HEK293 (cell line): ENCODE measurements around the gene SEMA3A.

Experiments used
- CTCF ChIA-PET: fragments of 350-600 bp; formaldehyde crosslinking; extraction: SDS; loops from one replicate; lab custom pipeline; 2021; ENCODE audit warnings: antibody characterized with exemption; lab: Yijun Ruan, JAX
- POLR2A ChIA-PET: fragments of 300-600 bp; formaldehyde crosslinking; extraction: SDS; loops from one replicate; lab custom pipeline; 2020; ENCODE audit warnings: antibody characterized with exemption, inconsistent platforms; lab: Yijun Ruan, JAX
- H3K27ac ChIP-seq: fragments of 200-500 bp; sonication (Bioruptor generic); 2 replicates; pipeline ENCODE4 v1.5.1; 2014; ENCODE audit warnings: low read depth, low read length, control low read depth, inconsistent platforms; ENCODE audit errors: extremely low read depth
- H3K36me3 ChIP-seq, 2 experiments: fragments of 200-500 bp in 1 of 2; sonication (Bioruptor generic) in 1 of 2; 1 replicate in 1 of 2; 2 replicates in 1 of 2; pipeline ENCODE4 v1.5.1; 2014 to 2017; ENCODE audit warnings: inconsistent platforms in 2 of 2, low read length in 2 of 2; ENCODE audit not compliant: control insufficient read depth in 2 of 2, insufficient read depth in 1 of 2
- H3K4me1 ChIP-seq: fragments of 200-500 bp; sonication (Bioruptor generic); 2 replicates; pipeline ENCODE4 v1.5.1; 2014; ENCODE audit warnings: mild to moderate bottlenecking, low read length, inconsistent platforms; ENCODE audit not compliant: control insufficient read depth, insufficient read depth
- H3K4me3 ChIP-seq: 2 replicates; pipeline ENCODE4 v1.5.1; 2011; ENCODE audit warnings: low read depth, mild to moderate bottlenecking, control low read depth, low read length, moderate library complexity
- H3K9me3 ChIP-seq: fragments of 200-500 bp; sonication (Bioruptor generic); 2 replicates; pipeline ENCODE4 v1.5.1; 2014; ENCODE audit warnings: low read depth, low read length, inconsistent platforms; ENCODE audit not compliant: control insufficient read depth, insufficient read depth
- HOXC10 ChIP-seq: sonication (generic); formaldehyde crosslinking; IDR thresholded peaks from 2 replicates; pipeline ENCODE4 v1.8.1; 2023; ENCODE audit warnings: mild to moderate bottlenecking, missing genetic modification reagents
- KLF8 ChIP-seq: fragments of 450-650 bp; formaldehyde crosslinking; IDR thresholded peaks from 2 replicates; pipeline ENCODE4 v1.5.1; 2016; ENCODE audit warnings: missing biosample characterization, missing genetic modification characterization
- OSR2 ChIP-seq: fragments of 450-650 bp; formaldehyde crosslinking; IDR thresholded peaks from 2 replicates; pipeline ENCODE4 v1.5.1; 2016; ENCODE audit warnings: missing biosample characterization, missing genetic modification characterization
- PRDM2 ChIP-seq: fragments of 450-650 bp; formaldehyde crosslinking; IDR thresholded peaks from 2 replicates; pipeline ENCODE4 v1.5.1; 2016; ENCODE audit warnings: missing biosample characterization, missing genetic modification characterization, borderline replicate concordance
- PRDM6 ChIP-seq: fragments of 450-650 bp; formaldehyde crosslinking; IDR thresholded peaks from 2 replicates; pipeline ENCODE4 v1.5.1; 2017; ENCODE audit warnings: missing biosample characterization, missing genetic modification characterization
- REST ChIP-seq: fragments of 450-650 bp; formaldehyde crosslinking; IDR thresholded peaks from 2 replicates; pipeline ENCODE4 v1.5.1; 2016; ENCODE audit warnings: missing biosample characterization, missing genetic modification characterization
- WT1 ChIP-seq: fragments of 450-650 bp; formaldehyde crosslinking; IDR thresholded peaks from 2 replicates; pipeline ENCODE4 v1.5.1; 2016; ENCODE audit warnings: missing biosample characterization, missing genetic modification characterization
- ZFP41 ChIP-seq: fragments of 450-650 bp; formaldehyde crosslinking; IDR thresholded peaks from 2 replicates; pipeline ENCODE4 v1.5.1; 2016; ENCODE audit warnings: missing biosample characterization, missing genetic modification characterization, borderline replicate concordance
- ZNF202 ChIP-seq: fragments of 450-650 bp; formaldehyde crosslinking; IDR thresholded peaks from 2 replicates; pipeline ENCODE4 v1.5.1; 2016; ENCODE audit warnings: missing biosample characterization, missing genetic modification characterization, borderline replicate concordance
- ZNF248 ChIP-seq: fragments of 450-650 bp; formaldehyde crosslinking; IDR thresholded peaks from 2 replicates; pipeline ENCODE4 v1.5.1; 2017; ENCODE audit warnings: missing biosample characterization, missing genetic modification characterization
- ZNF391 ChIP-seq: fragments of 450-650 bp; formaldehyde crosslinking; IDR thresholded peaks from 2 replicates; pipeline ENCODE4 v1.5.1; 2016; ENCODE audit warnings: low read depth, missing biosample characterization, missing genetic modification characterization, borderline replicate concordance
- ZNF398 ChIP-seq: fragments of 450-650 bp; formaldehyde crosslinking; IDR thresholded peaks from 2 replicates; pipeline ENCODE4 v1.5.1; 2017; ENCODE audit warnings: missing biosample characterization, missing genetic modification characterization
- ZNF514 ChIP-seq: fragments of 450-650 bp; formaldehyde crosslinking; IDR thresholded peaks from 2 replicates; pipeline ENCODE4 v1.5.1; 2016; ENCODE audit warnings: missing biosample characterization, missing genetic modification characterization
- ZNF555 ChIP-seq: fragments of 450-650 bp; formaldehyde crosslinking; conservative IDR thresholded peaks from 2 replicates; pipeline ENCODE4 v1.5.1; 2017; ENCODE audit warnings: missing biosample characterization, mild to moderate bottlenecking, missing genetic modification characterization, inconsistent platforms
- ZNF580 ChIP-seq: fragments of 450-650 bp; formaldehyde crosslinking; IDR thresholded peaks from 2 replicates; pipeline ENCODE4 v1.5.1; 2016; ENCODE audit warnings: missing biosample characterization, missing genetic modification characterization
- ZNF654 ChIP-seq: fragments of 450-650 bp; formaldehyde crosslinking; IDR thresholded peaks from 2 replicates; pipeline ENCODE4 v1.5.1; 2016; ENCODE audit warnings: low read depth, missing biosample characterization, missing genetic modification characterization
- ZNF843 ChIP-seq: fragments of 450-650 bp; formaldehyde crosslinking; IDR thresholded peaks from 2 replicates; pipeline ENCODE4 v1.5.1; 2016; ENCODE audit warnings: missing biosample characterization, missing genetic modification characterization
- ZSCAN30 ChIP-seq: fragments of 450-650 bp; IDR thresholded peaks from 2 replicates; pipeline ENCODE4 v1.5.1; 2018; ENCODE audit warnings: missing biosample characterization, mild to moderate bottlenecking, missing genetic modification characterization, moderate library complexity
- TF ChIP-seq, protein P1 (sequence below): fragments of 450-650 bp; formaldehyde crosslinking; IDR thresholded peaks from 2 replicates; pipeline ENCODE4 v1.5.1; 2017; ENCODE audit warnings: missing biosample characterization, missing genetic modification characterization

SEMA3A gene

DNA sequence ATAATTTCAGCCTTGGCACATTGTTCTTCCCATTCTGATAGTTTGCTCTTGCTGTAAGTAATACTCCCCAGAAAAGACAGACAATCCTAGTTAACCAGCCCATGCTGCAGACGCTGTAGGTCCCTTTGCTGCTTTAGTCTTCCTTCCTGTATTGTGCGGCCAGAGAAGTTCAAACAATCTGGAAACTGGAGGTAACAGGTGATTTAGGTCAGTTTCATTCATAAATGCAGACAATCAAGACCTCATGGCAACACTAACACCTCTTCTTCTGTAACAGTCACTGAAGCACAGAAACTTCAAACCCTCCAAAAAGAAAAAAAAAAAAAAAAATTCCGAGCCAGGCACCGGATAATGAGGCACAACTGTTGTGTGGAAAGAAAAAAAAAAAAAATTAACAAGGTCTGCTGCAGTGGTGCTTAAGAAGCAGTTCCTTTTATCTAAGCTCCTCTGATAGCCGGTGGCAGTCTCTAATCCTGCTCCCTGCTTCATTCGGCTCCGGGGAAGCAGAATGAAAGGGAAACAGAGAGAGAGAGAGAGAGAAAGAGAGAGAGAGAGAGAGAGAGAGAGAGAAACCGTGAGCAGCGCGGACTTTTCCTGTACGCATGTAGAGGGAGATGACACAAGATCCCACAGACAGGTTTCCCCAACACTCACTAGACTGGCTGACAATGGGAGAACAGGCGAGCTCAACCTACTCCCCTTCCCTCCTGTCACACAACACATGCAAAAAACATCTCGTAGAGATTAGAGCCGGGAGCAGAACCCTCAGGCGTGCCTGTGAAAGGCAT is at the start of gene SEMA3A:
Gene SEMA3A, minus strand, starts transcription at position 306 of the 788 bp plus-strand sequence. Its CDS starts 203 bp downstream, at position 103.
- H3K4me3 ChIP-seq, result peak within 1 kb of the TSS; percentile 60
- POLR2A ChIA-PET, result interaction anchor here (0.7 to 1.4 kb wide), 4 partner anchors 59 to 837 kb away, joined by 3 to 6 read pairs (median 4); no protein-coding TSS in a partner anchor
- CTCF ChIA-PET, result interaction anchor here (0.5 to 1.3 kb wide), 4 partner anchors 8 to 827 kb away, joined by 3 to 5 read pairs (median 4); no protein-coding TSS in a partner anchor
- peak within 1 kb of the TSS; percentile 78 for H3K27ac ChIP-seq
- no peaks in the 10 kb centered on the region for H3K9me3 ChIP-seq
- H3K36me3 ChIP-seq, result no peaks in the 10 kb centered on the region
- peaks cover 6% of the 10 kb centered on the region; the same call in 1 of the 2 replicates for H3K4me1 ChIP-seq
- 0 out of 2 replicates have a peak, but pooled peaks have one; percentile 17 for TF ChIP-seq ZNF398 (tag by site-specific recombination)
- no peak for TF ChIP-seq PRDM2
- no peak for TF ChIP-seq HOXC10 (CRISPR knock-in tag)
- 0 out of 2 replicates have a peak, but pooled peaks have one; percentile 14 for TF ChIP-seq WT1
- 0 out of 2 replicates have a peak, but pooled peaks have one; percentile 24 for TF ChIP-seq ZNF391 (tag by site-specific recombination)
- TF ChIP-seq ZNF555 (tag by site-specific recombination), result no peak
- TF ChIP-seq ZSCAN30 (tag by site-specific recombination), result peak; percentile 59; the same call in 1 of the 2 replicates
- peak; percentile 41; the same call in 1 of the 2 replicates for TF ChIP-seq ZNF843
- TF ChIP-seq, protein P1, sequence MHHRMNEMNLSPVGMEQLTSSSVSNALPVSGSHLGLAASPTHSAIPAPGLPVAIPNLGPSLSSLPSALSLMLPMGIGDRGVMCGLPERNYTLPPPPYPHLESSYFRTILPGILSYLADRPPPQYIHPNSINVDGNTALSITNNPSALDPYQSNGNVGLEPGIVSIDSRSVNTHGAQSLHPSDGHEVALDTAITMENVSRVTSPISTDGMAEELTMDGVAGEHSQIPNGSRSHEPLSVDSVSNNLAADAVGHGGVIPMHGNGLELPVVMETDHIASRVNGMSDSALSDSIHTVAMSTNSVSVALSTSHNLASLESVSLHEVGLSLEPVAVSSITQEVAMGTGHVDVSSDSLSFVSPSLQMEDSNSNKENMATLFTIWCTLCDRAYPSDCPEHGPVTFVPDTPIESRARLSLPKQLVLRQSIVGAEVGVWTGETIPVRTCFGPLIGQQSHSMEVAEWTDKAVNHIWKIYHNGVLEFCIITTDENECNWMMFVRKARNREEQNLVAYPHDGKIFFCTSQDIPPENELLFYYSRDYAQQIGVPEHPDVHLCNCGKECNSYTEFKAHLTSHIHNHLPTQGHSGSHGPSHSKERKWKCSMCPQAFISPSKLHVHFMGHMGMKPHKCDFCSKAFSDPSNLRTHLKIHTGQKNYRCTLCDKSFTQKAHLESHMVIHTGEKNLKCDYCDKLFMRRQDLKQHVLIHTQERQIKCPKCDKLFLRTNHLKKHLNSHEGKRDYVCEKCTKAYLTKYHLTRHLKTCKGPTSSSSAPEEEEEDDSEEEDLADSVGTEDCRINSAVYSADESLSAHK (tag by site-specific recombination), result 0 out of 2 replicates have a peak, but pooled peaks have one; percentile 11
- 0 out of 2 replicates have a peak, but pooled peaks have one; percentile 29 for TF ChIP-seq ZNF580
- 0 out of 2 replicates have a peak, but pooled peaks have one; percentile 31 for TF ChIP-seq REST (tag by site-specific recombination)
- no peak for TF ChIP-seq KLF8 (tag by site-specific recombination)
- TF ChIP-seq OSR2 (tag by site-specific recombination), result no peak
- TF ChIP-seq ZNF654, result no peak
- TF ChIP-seq ZNF248 (tag by site-specific recombination), result no peak
- no peak for TF ChIP-seq ZFP41 (tag by site-specific recombination)
- TF ChIP-seq ZNF514 (tag by site-specific recombination), result no peak
- TF ChIP-seq PRDM6 (tag by site-specific recombination), result no peak
- no peak for TF ChIP-seq ZNF202 (tag by site-specific recombination)
